Measurements from ENCODE around the gene ZSCAN22.
"Not testable (repeated sequence)": the region's sequence is repeated elsewhere in the genome, so short reads cannot be mapped to it uniquely, and the experiment has no call there.

ZSCAN22 gene

DNA sequence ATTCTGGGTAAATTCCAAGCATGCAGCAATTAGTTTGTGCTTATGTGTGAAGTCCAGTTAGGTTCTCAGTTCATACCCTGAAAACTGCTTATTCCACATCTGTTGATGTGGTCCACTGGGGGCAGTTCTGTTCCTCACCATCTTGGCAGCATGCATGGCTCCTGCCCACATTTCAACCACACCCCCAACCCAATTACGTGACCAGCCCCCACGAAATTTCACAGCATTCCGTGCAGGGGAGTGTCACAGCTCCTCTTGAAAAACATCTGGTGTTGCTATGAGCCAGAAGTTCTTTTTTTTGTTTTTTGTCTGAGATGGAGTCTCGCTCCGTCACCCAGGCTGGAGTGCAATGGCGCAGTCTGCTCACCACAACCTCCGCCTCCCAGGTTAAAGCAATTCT, 30.7 kb upstream of the ZSCAN22 start:
- no peaks in the 10 kb centered on the region for H3K27me3 ChIP-seq (ENCODE audit: control insufficient read depth, insufficient read depth, low read length)
- no peak overlapping the region for H3K27ac ChIP-seq (ENCODE audit: low read length)
- WGBS (ENCODE audit: insufficient coverage, insufficient read length): no CpG with 5 or more reads among the region's 7 CpGs

DNA sequence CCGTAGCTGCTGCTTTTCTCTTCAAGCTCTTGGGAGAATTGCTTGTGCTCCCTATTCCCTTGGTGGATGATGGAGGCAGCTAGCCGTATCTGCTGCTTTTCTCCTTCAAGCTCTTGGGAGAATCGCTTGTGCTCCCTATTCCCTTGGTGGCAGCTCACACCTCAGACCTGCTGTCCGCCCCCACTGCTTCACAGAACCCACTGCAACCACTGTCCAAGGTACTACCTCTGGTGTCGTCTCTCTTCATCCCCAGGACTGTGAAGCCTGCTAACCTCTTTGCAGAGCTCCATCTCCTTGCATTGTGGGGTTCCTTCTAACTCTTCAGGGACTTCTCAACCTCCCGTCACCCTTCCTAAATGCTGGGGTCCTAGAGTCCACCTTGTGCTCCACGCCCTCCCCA, 26.2 kb upstream of the ZSCAN22 start:
- no peak for DNase-seq (ENCODE audit: low read depth, low spot score)
- Histone ChIP-seq H3K27me3 (ENCODE audit: control insufficient read depth, insufficient read depth, low read length) (no peaks in the 10 kb centered on the region), H3K9me3 (ENCODE audit: control insufficient read depth, insufficient read depth, low read length) (no peaks in the 10 kb centered on the region), H3K4me3 (ENCODE audit: low read length) (no peak overlapping the region), H3K36me3 (ENCODE audit: control insufficient read depth, insufficient read depth, low read length) (peaks cover 10% of the 10 kb centered on the region; the same call in 1 of the 2 replicates), H3K27ac (ENCODE audit: low read length) (no peak overlapping the region), H3K4me1 (ENCODE audit: control insufficient read depth, insufficient read depth, low read length) (no peaks in the 10 kb centered on the region)
- no CpG with 5 or more reads among the region's 7 CpGs for WGBS (ENCODE audit: insufficient coverage, insufficient read length)

More for the DNA sequence above, 30.7 kb upstream of the ZSCAN22 start:
- Histone ChIP-seq H3K36me3 (ENCODE audit: control insufficient read depth, insufficient read depth, low read length) (peaks cover 31% of the 10 kb centered on the region), H3K4me1 (ENCODE audit: control insufficient read depth, insufficient read depth, low read length) (no peaks in the 10 kb centered on the region), H3K4me3 (ENCODE audit: low read length) (no peak overlapping the region), H3K9me3 (ENCODE audit: control insufficient read depth, insufficient read depth, low read length) (no peaks in the 10 kb centered on the region)
- no peak for DNase-seq (ENCODE audit: low read depth, low spot score)

DNA sequence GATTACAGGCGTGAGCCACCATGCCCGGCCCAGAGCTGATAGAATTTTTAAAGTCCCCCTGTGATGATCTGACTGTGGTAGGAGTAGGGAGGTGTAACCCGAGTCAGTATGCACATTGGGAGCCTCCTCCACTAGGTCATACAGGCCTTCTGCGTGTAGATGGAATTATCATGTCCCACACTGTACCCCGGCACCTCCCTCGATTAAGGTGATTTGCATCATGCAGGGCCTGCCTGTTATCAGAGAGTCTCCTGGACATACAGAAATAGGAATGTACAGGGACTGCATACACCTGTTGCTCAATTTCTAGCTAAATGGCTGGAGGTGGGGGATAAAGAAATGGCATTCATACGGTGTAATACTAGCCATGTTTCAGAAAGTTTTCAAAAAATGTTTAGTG, 22.5 kb upstream of the ZSCAN22 start:
- peaks cover 5% of the 10 kb centered on the region; the same call in 1 of the 2 replicates for H3K36me3 ChIP-seq (ENCODE audit: control insufficient read depth, insufficient read depth, low read length)
- H3K9me3 ChIP-seq (ENCODE audit: control insufficient read depth, insufficient read depth, low read length): no peaks in the 10 kb centered on the region

DNA sequence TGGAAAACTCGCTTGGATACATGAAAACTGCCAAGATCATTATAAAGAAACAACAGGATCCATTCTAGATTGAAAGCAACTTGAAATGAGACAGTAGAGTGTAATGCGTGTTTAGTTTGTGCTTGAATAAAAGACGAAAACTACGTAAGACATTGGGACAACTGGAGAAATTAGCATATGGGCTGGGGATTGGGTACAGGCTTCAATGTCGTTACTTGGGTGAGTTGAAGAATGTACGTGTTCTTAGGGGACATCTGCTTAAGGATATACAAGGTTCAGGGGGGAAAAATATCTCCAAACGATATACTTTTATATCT, 22.1 kb upstream of the ZSCAN22 start:
- no CpG with 5 or more reads among the region's 7 CpGs for WGBS (ENCODE audit: insufficient coverage, insufficient read length)
- no peak overlapping the region for H3K27ac ChIP-seq (ENCODE audit: low read length)
- H3K36me3 ChIP-seq (ENCODE audit: control insufficient read depth, insufficient read depth, low read length): peaks cover 5% of the 10 kb centered on the region; the same call in 1 of the 2 replicates
- no peaks in the 10 kb centered on the region for H3K9me3 ChIP-seq (ENCODE audit: control insufficient read depth, insufficient read depth, low read length)
- DNase-seq (ENCODE audit: low read depth, low spot score): no peak
- no peaks in the 10 kb centered on the region for H3K27me3 ChIP-seq (ENCODE audit: control insufficient read depth, insufficient read depth, low read length)
- H3K4me3 ChIP-seq (ENCODE audit: low read length): peak overlapping the region; percentile 79; the same call in 1 of the 2 replicates
- no peaks in the 10 kb centered on the region for H3K4me1 ChIP-seq (ENCODE audit: control insufficient read depth, insufficient read depth, low read length)

More for the DNA sequence above, 22.5 kb upstream of the ZSCAN22 start:
- DNase-seq (ENCODE audit: low read depth, low spot score): no peak
- H3K27me3 ChIP-seq (ENCODE audit: control insufficient read depth, insufficient read depth, low read length): no peaks in the 10 kb centered on the region
- no peaks in the 10 kb centered on the region for H3K4me1 ChIP-seq (ENCODE audit: control insufficient read depth, insufficient read depth, low read length)
- H3K27ac ChIP-seq (ENCODE audit: low read length): no peak overlapping the region
- no CpG with 5 or more reads among the region's 7 CpGs for WGBS (ENCODE audit: insufficient coverage, insufficient read length)
- no peak overlapping the region for H3K4me3 ChIP-seq (ENCODE audit: low read length)

DNA sequence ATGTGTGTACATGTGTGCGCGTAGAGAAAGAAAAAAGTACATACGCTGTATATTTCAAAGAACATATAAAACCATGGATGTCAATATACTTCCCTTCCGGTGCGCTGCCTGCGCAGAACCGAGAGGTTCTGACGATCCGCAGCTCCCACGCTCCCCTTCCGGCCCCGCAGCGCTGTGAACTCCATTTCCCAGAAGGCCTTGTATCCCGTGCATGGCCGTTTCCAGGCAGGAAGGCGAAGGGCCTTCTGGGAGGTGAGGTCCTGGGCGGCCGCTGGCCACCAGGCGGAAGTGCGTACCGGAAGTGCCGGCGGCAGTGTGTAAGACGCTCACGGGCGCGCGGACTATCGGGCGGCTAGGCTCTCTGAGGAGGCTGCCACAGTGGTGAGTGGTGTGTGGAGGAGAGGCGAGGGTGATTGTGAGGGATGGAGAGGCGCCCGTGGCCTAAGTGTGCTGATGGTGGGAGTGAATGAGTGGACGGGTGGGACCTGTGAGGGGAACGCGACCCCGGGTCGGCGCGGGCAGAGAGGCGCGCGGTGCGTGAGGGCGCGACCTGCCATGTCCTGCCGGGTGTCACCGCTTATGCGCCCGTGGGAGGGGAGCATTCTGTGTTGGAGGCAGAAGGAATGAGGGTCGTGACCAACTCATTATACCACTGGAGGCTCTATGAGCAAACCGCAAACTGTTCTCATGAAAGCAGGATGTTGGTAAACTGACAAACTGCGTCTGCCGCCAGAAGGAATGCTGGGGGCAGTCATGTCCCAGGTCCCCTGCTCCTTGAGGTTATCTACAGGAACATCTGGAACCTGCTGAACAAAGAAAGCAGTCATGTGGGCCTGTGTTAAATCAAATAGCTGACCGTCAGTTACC, 21.5 kb upstream of the ZSCAN22 start, which contains the start of gene ERVK3-1:
Gene ERVK3-1 (plus strand): TSS at position 313 of the 867 bp plus-strand sequence. CDS start 6,792 bp downstream, outside the sequence.
- DNase-seq (ENCODE audit: low read depth, low spot score): peak; percentile 91
- no peaks in the 10 kb centered on the region for H3K27me3 ChIP-seq (ENCODE audit: control insufficient read depth, insufficient read depth, low read length)
- peak within 1 kb of the TSS; percentile 79 for H3K4me3 ChIP-seq (ENCODE audit: low read length)
- peaks cover 5% of the 10 kb centered on the region; the same call in 1 of the 2 replicates for H3K36me3 ChIP-seq (ENCODE audit: control insufficient read depth, insufficient read depth, low read length)
- no CpG with 5 or more reads among the region's 55 CpGs for WGBS (ENCODE audit: insufficient coverage, insufficient read length)
- no peaks in the 10 kb centered on the region for H3K9me3 ChIP-seq (ENCODE audit: control insufficient read depth, insufficient read depth, low read length)
- no peaks in the 10 kb centered on the region for H3K4me1 ChIP-seq (ENCODE audit: control insufficient read depth, insufficient read depth, low read length)
- H3K27ac ChIP-seq (ENCODE audit: low read length): no peak within 1 kb of the TSS

DNA sequence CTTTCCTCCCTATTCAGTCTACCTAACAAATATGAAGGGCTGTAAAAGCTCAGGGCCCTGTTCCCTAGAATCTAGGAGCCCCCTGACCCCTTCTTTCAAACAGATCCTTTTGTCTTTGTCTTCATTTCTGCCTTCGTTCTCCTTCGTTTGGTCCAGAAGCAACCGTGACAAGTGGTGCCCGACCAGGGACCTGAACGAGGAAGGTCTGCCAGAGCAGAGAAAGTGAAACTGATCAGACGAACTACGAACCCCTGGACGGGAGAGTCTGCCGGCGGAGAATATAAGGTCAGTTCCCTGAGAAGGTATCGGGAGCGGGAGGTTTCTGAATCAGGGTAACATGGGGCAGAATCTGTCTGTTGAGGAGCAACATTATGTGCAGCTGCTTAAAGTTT, 20.9 kb upstream of the ZSCAN22 start:
- Histone ChIP-seq H3K4me1 (ENCODE audit: control insufficient read depth, insufficient read depth, low read length) (no peaks in the 10 kb centered on the region), H3K9me3 (ENCODE audit: control insufficient read depth, insufficient read depth, low read length) (no peaks in the 10 kb centered on the region), H3K4me3 (ENCODE audit: low read length) (peak overlapping the region; percentile 79; the same call in 1 of the 2 replicates), H3K36me3 (ENCODE audit: control insufficient read depth, insufficient read depth, low read length) (peaks cover 5% of the 10 kb centered on the region; the same call in 1 of the 2 replicates), H3K27ac (ENCODE audit: low read length) (no peak overlapping the region), H3K27me3 (ENCODE audit: control insufficient read depth, insufficient read depth, low read length) (no peaks in the 10 kb centered on the region)
- no CpG with 5 or more reads among the region's 12 CpGs for WGBS (ENCODE audit: insufficient coverage, insufficient read length)
- DNase-seq (ENCODE audit: low read depth, low spot score): no peak

DNA sequence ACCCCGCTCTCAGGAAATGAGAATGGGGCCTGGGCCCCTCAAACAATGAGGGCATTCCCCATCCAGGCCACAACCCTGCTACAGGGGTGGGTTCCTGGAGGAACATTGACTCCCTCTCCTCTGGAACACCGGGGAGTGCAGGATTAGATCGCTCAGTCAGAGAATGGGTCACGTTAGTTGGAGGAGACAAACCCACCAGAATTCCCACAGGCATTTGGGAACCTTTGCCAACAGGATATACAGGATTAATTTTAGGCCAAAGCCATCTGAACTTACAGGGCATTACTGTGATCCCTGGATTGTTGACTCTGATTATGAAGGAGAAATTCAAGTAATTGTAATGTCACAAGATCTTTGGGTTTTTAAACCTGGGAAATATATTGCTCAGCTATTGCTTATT, 19.1 kb upstream of the ZSCAN22 start:
- Histone ChIP-seq H3K27ac (ENCODE audit: low read length) (no peak overlapping the region), H3K27me3 (ENCODE audit: control insufficient read depth, insufficient read depth, low read length) (no peaks in the 10 kb centered on the region; the same call in 1 of the 2 replicates), H3K4me1 (ENCODE audit: control insufficient read depth, insufficient read depth, low read length) (no peaks in the 10 kb centered on the region), H3K9me3 (ENCODE audit: control insufficient read depth, insufficient read depth, low read length) (no peaks in the 10 kb centered on the region), H3K4me3 (ENCODE audit: low read length) (no peak overlapping the region), H3K36me3 (ENCODE audit: control insufficient read depth, insufficient read depth, low read length) (peaks cover 6% of the 10 kb centered on the region)
- DNase-seq (ENCODE audit: low read depth, low spot score): no peak
- WGBS (ENCODE audit: insufficient coverage, insufficient read length): no CpG with 5 or more reads among the region's 4 CpGs

DNA sequence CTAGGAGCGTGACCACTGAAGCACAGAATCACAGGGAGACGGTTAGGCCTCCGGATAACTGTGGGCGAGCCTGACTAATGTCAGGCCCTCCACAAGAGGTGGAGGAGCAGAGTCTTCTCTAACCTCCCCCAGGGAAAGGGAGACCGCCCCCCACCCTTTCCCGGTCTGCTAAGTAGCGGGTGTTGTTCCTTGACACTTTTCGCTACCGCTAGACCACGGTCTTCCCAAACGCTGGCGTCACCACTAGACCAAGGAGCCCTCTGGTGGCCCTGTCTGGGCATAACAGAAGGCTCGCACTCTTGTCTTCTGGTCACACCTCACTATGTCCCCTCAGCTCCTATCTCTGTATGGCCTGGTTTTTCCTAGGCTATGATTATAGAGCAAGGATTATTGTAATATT, 16.1 kb upstream of the ZSCAN22 start:
- no CpG with 5 or more reads among the region's 13 CpGs for WGBS (ENCODE audit: insufficient coverage, insufficient read length)
- H3K27ac ChIP-seq (ENCODE audit: low read length); DNase-seq (ENCODE audit: low read depth, low spot score); H3K36me3 ChIP-seq (ENCODE audit: control insufficient read depth, insufficient read depth, low read length); H3K4me1 ChIP-seq (ENCODE audit: control insufficient read depth, insufficient read depth, low read length); H3K27me3 ChIP-seq (ENCODE audit: control insufficient read depth, insufficient read depth, low read length); H3K4me3 ChIP-seq (ENCODE audit: low read length); H3K9me3 ChIP-seq (ENCODE audit: control insufficient read depth, insufficient read depth, low read length): not testable (repeated sequence)

DNA sequence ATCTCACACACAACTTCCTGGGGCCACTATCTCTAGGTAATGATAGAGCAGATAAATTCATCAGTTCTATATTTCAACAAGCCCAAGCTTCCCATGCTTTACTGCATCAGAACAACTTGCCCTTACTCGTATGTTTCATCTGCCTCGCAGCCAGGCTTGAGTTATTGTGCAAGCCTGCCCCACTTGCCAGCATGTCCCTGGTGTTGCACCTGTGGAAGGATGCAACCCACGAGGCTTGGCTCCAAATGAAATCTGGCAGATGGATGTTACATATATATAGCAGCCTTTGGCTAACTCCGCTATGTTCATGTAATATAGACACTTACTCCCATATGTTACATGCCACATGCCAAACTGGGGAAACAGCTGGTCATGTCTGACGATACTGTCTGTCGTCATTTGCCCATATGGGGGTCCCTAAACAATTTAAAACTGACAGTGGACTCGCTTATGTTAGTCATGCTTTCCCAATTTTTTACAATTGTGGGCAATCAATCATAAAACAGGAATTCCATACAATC, 15.4 kb upstream of the ZSCAN22 start:
- H3K4me1 ChIP-seq (ENCODE audit: control insufficient read depth, insufficient read depth, low read length): no peaks in the 10 kb centered on the region
- H3K4me3 ChIP-seq (ENCODE audit: low read length): no peak overlapping the region
- no peak overlapping the region for H3K27ac ChIP-seq (ENCODE audit: low read length)
- peaks cover 6% of the 10 kb centered on the region for H3K36me3 ChIP-seq (ENCODE audit: control insufficient read depth, insufficient read depth, low read length)
- no peaks in the 10 kb centered on the region for H3K9me3 ChIP-seq (ENCODE audit: control insufficient read depth, insufficient read depth, low read length)
- no peaks in the 10 kb centered on the region; the same call in 1 of the 2 replicates for H3K27me3 ChIP-seq (ENCODE audit: control insufficient read depth, insufficient read depth, low read length)
- WGBS (ENCODE audit: insufficient coverage, insufficient read length): no CpG with 5 or more reads among the region's 7 CpGs
- DNase-seq (ENCODE audit: low read depth, low spot score): no peak

DNA sequence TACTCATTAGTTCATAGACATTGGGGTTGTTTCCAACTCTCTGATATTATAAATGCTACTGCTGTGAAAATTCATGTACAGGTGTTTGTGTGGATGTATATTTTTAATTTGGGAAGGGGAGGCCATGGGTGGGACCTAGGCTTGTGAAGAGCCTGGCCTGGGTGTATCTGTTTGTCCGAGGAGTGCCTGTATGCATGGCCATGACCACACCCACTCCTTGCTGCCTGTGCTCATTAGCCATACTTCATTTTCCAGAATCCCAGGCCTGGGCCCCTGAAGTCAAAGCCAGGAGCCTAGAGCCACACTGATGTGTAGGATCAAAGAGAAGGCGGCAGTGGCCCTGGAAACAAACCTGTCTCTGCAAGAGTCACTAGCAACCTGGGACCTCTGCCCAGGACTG, 11.2 kb upstream of the ZSCAN22 start:
- Histone ChIP-seq H3K4me3 (ENCODE audit: low read length) (no peak overlapping the region), H3K4me1 (ENCODE audit: control insufficient read depth, insufficient read depth, low read length) (no peaks in the 10 kb centered on the region), H3K9me3 (ENCODE audit: control insufficient read depth, insufficient read depth, low read length) (no peaks in the 10 kb centered on the region), H3K27ac (ENCODE audit: low read length) (no peak overlapping the region), H3K27me3 (ENCODE audit: control insufficient read depth, insufficient read depth, low read length) (no peaks in the 10 kb centered on the region; the same call in 1 of the 2 replicates), H3K36me3 (ENCODE audit: control insufficient read depth, insufficient read depth, low read length) (peaks cover 6% of the 10 kb centered on the region)
- no peak for DNase-seq (ENCODE audit: low read depth, low spot score)
- WGBS (ENCODE audit: insufficient coverage, insufficient read length): no CpG with 5 or more reads among the region's 2 CpGs
